Measurements from ENCODE around the gene BACH2.
A peak's percentile ranks its signal among the peaks of the same experiment; 100 is the strongest.
"Not testable (repeated sequence)": the region's sequence is repeated elsewhere in the genome, so short reads cannot be mapped to it uniquely, and the experiment has no call there.

Gene BACH2

GRCh38 chr6:90212274-90212673 lies 84.4 kb downstream of the BACH2 start:
- DNase-seq (ENCODE audit: low spot score) = no peak

DNA sequence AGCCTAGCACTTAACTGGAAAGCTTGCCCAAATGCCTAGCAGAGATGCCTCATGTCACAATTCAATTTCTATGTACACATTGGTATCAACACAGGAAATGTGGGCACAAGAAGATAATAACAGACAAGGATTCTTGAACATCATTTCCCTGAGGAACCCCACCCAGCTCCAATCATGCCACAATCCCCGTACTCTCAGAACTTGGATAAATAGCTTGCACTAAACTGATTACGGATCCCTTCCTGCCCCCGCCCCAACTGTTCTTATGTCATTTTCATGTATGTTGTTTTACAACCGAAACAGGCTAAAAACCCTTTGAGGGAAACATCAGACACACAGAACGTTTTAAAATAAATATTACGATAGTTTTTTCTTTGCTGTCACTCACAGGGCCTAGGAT lies 87.1 kb downstream of the BACH2 start:
- DNase-seq (ENCODE audit: low spot score) = no peak

- not testable (repeated sequence) for DNase-seq (ENCODE audit: low spot score)
These were observed 88.0 kb downstream of the BACH2 start for GRCh38 chr6:90208690-90209089.

GRCh38 chr6:90204327-90205056 lies 92.2 kb downstream of the BACH2 start:
- DNase-seq (ENCODE audit: low spot score) = no peak

DNA sequence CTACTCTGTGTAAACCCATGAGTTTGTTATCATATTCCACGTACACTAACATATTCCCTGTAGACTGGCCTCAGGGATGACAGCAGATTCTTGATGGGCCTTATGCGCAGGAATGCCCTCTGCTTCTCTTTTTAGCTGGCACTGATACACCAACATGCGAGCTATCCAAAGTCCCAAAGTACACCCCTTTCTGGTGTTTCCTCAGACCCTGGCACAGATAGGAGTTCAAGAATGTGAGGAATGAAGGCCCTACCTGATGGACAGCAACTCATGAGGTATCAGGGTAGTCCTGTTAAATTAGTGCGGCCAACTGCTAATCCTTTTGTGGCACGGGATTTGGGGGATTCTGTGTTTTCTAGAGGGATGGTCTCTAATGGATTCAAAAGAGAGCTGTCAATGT lies 93.0 kb downstream of the BACH2 start:
- no peak for DNase-seq (ENCODE audit: low spot score)

DNA sequence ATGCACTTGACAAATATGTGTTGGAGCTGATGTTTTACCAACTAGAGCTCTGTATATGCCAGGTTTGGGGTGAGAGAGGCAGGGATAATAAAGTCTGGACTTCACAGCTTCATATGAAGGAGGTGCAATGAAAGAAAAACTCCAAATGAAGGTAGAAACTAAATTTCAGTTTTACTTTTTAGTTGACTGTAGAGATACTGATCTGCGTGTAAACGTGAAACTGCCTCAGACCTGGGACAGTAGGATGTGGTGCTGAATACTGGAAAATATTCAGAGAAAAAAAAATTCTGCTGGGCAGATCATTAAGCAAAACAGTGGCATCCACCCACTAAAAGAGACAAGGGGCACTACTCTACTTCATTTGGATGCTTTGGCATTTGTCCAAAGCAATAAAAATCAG lies 94.5 kb downstream of the BACH2 start:
- DNase-seq (ENCODE audit: low spot score) = no peak

DNA sequence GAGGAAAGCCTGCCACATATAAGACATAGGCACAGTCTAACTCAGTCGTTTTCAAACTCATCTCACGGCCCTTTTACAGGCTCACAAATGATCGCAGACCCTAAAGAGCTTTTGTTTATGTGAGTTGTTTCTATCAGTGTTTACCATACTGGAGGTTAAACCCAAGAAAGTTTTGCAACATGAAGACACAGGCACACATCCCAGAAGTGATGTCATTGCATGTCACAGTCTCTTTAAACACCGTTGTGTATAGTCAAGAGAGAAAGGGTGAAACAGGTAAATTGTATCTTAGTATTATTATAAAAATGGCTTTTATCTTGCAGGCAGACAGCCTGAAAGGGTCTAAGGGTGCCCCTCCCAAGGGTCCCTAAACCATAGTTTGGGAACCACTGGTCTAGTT lies 96.7 kb downstream of the BACH2 start:
- DNase-seq (ENCODE audit: low spot score) = no peak

DNA sequence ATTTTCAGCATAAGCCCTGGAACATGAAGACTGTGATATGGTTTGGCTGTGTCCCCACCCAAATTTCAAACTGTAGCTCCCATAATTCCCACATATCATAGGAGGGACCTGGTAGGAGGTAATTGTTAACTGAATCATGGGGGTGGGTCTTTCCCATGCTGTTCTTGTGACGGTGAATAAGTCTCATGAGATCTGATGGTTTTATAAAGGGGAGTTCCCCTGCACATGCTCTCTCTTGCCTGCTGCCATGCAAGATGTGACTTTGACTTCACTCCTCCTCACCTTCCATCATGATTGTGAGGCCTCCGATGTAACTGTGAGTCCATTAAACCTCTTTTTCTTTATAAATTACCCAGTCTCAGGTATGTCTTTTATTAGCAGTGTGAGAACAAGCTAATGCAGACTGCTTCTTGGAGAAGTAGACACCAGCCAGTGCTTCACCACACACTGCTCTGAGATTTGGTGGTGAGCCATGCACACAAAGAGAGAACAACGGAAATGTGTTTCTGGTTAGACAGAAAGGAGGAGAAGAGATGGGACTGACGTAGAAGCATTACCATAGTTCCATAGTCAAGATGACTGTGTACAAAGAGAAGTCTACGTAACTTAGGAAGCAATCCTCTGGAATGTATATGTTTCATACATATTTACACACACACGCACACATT lies 97.8 kb downstream of the BACH2 start:
- no peak for DNase-seq (ENCODE audit: low spot score)

DNA sequence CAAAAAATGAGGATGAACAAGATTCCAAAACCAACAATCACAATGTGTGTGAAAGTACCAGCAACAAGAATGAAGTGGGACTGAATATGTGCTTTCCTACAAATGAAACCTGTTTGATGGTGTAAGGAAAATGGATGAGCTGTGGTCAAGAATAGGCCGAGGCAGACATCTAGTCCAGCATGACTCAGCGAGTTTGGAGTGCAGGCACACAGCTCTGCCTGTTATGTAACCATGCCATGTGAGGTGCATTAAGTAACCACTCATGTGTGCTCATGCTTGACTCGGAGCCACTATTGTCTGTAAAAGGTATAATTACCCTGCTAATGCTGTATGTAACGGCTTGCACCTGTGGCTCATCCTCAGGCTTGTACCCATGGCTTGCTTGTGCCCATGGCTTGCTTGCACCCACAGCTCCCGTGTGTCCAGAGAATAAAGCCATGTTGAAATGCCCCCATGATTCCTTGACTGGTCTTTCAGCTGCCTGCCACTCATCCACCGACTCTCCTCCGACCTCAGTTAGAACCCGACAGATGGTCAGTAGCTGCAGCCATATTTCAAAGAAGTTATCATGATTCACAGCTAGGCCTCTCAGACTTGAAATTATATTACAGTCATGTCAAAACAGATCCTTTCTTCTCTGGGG lies 98.7 kb downstream of the BACH2 start:
- no peak for DNase-seq (ENCODE audit: low spot score)

- DNase-seq (ENCODE audit: low spot score) = no peak
These were observed 101.4 kb downstream of the BACH2 start for GRCh38 chr6:90195094-90195829.

DNA sequence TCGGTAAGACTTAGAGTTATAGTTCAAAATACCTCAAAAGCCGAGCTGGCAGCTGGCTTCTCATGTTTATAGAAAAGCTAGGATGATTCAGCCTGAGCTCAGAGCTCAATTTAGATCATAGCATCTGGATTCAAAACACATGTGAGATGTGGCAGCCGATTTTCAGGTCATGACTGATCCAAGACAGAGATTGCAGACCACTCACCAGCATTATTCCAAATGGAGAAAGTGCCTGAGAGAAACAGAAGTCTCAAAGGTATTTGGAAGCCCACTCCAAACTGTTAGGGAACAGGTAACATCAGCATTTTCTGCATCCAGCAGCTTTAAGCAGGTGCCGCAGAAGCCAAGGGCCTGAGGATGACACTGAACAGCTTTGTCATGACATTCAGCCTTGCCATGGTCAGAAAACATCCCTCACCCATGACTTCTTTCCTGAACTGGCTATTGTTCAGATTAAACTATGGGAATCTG lies 102.2 kb downstream of the BACH2 start:
- no peak for DNase-seq (ENCODE audit: low spot score)

DNA sequence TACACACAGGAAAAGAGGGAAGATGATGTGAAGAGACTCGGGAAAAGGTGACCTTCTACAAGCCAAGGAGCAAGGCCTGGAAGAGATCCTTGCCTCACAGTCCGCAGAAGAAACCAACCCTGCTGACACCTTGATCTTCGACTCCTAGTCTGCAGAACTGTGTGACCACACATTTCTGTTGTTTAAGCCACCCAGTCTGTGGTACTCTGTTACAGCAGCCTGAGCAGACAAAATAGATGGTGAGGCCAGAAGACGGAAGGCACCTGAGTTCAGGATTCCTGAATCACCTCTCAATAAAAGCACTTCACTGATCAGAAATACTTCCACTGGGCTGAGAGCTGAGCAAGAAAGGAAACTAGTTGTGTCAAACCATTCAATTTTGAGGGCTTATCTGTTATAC lies 103.3 kb downstream of the BACH2 start:
- DNase-seq (ENCODE audit: low spot score) = no peak

- no peak for DNase-seq (ENCODE audit: low spot score)
These were observed 103.8 kb downstream of the BACH2 start for GRCh38 chr6:90192857-90193256.

- no peak for DNase-seq (ENCODE audit: low spot score)
These were observed 105.8 kb downstream of the BACH2 start for GRCh38 chr6:90190752-90191395.

DNA sequence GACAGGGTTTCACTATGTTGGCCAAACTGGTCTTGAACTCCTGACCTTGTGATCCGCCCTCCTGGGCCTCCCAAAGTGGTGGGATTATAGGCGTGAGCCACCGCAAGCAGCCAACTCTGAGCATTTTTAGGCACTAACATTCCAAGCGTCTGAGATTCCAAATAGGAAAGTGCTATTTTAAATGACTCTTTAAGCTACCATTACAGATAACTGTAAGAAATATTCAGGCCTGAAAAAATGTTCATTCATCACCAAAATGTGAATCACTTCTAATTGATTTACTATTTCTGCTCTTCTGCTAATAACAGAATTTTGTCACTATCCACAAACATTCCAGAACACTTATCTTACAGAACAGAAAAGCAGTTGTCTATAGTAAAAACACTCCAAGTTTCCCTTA lies 106.5 kb downstream of the BACH2 start:
- no peak for DNase-seq (ENCODE audit: low spot score)

- DNase-seq (ENCODE audit: low spot score) = no peak
These were observed 109.1 kb downstream of the BACH2 start for GRCh38 chr6:90187437-90188121.

GRCh38 chr6:90186637-90187371 lies 109.8 kb downstream of the BACH2 start:
- peak; percentile 37 for DNase-seq (ENCODE audit: low spot score)

- no peak for DNase-seq (ENCODE audit: low spot score)
These were observed 110.6 kb downstream of the BACH2 start for GRCh38 chr6:90186026-90186425.

- DNase-seq (ENCODE audit: low spot score) = no peak
These were observed 112.0 kb downstream of the BACH2 start for GRCh38 chr6:90184334-90185298.

Measured in CD4-positive, alpha-beta T cell treated with Interleukin-6 at 100 ng/mL for 8 hours (primary cell).